ENCODE data around the gene MAP2K7.

GRCh38 chr19:7871437-7872305, 32.0 kb upstream of the MAP2K7 start:
- TF ChIP-seq, protein P1, sequence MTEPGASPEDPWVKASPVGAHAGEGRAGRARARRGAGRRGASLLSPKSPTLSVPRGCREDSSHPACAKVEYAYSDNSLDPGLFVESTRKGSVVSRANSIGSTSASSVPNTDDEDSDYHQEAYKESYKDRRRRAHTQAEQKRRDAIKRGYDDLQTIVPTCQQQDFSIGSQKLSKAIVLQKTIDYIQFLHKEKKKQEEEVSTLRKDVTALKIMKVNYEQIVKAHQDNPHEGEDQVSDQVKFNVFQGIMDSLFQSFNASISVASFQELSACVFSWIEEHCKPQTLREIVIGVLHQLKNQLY (CRISPR knock-in tag; IDR thresholded peaks at IDR 0.05) = no peak
- no peak for TF ChIP-seq JAZF1 (CRISPR knock-in tag; IDR thresholded peaks at IDR 0.05)
- TF ChIP-seq, protein P2, sequence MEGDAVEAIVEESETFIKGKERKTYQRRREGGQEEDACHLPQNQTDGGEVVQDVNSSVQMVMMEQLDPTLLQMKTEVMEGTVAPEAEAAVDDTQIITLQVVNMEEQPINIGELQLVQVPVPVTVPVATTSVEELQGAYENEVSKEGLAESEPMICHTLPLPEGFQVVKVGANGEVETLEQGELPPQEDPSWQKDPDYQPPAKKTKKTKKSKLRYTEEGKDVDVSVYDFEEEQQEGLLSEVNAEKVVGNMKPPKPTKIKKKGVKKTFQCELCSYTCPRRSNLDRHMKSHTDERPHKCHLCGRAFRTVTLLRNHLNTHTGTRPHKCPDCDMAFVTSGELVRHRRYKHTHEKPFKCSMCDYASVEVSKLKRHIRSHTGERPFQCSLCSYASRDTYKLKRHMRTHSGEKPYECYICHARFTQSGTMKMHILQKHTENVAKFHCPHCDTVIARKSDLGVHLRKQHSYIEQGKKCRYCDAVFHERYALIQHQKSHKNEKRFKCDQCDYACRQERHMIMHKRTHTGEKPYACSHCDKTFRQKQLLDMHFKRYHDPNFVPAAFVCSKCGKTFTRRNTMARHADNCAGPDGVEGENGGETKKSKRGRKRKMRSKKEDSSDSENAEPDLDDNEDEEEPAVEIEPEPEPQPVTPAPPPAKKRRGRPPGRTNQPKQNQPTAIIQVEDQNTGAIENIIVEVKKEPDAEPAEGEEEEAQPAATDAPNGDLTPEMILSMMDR (IDR thresholded peaks at IDR 0.05) = no peak
- TF ChIP-seq HMGXB4 (CRISPR knock-in tag; IDR thresholded peaks at IDR 0.05) = no peak
- no peak for TF ChIP-seq ZNF263 (CRISPR knock-in tag; IDR thresholded peaks at IDR 0.05; ENCODE audit: low read depth)
- no peak for TF ChIP-seq ETV6 (CRISPR knock-in tag; IDR thresholded peaks at IDR 0.05)
- no peak for TF ChIP-seq TEAD4 (CRISPR knock-in tag; IDR thresholded peaks at IDR 0.05)
- TF ChIP-seq USF2 (CRISPR knock-in tag; IDR thresholded peaks at IDR 0.05) = no peak
